GM18867 (cell line): ENCODE data around the gene AK2.
"Not testable (repeated sequence)": the region's sequence is repeated elsewhere in the genome, so short reads cannot be mapped to it uniquely, and the experiment has no call there.

Source experiments
- ATAC-seq: cut with Tn5 transposase; IDR thresholded peaks from one replicate; pipeline ENCODE4 v1.9.1; 2021; ENCODE audit warnings: mild to moderate bottlenecking, moderate library complexity; ENCODE audit not compliant: unreplicated experiment

AK2 gene

GRCh38 chr1:33001282-33001681 is 35.4 kb downstream of the AK2 start:
- ATAC-seq: no peak

DNA sequence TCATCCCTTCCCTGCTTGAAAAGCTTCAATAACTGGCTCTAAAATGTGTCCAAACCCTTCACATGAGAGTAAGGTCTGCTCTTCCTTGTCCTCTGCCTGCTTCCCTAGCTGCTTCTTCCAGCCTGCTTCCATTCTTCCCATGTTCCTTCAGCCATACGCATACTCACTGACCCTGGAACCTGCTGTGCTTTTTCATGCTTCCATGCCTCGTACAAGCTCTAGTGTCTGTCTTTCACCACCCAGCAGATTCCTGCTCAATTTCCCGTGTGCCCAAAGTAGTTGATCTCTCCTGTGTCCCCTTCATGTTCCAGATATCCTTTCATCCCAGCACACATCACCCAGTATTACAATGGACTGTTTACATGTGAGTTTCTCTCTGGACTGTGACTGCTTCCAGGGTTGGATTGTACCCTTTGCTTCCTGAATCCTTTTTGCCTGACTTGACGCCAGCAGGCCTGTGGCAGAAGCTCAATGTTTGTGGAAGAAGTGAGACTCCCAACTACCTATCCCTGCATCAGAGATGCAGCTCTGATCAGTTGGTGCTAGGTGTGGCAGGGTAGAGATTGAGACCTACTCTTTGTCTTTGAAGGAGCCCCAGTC is 36.2 kb downstream of the AK2 start:
- ATAC-seq: no peak

DNA sequence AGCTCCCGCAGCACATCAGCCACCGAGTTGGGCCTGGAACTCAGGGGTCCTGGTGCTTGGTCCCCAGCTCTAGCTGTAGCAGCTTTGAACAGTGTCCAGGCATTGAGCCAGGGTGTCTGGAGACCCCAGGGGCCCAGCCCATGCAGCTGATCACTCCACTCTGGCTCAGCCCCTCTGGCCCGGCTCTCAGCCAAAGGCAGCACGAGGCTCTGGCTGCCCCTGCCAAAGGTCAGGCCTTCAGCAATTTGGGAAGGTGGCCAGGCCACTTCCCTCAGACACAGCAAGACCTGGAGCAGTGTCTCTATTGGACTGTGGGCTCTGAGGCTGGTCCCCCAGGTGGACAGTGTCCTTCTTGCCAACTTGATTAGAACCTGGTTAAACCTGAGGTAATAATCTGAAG is 37.7 kb downstream of the AK2 start:
- no peak for ATAC-seq

DNA sequence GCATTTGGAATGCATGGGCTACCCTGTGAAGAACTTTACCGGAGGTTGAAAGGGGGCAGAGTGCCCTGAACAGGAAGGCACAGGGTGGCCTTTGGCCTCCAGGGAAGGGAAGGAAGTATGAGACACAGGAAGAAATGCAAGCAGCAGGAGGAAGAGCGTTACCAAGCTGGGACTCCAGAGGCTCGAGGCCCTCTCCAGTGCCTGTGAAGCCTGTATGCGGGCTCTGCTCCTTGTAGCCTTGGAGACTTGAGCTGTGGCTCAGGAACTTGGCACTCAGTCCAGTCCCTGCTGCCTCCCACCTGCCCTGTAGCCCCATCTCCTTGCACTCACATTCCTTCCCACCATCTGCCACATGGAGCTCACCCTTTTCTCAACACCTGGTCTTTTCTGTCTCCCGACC is 38.6 kb downstream of the AK2 start:
- ATAC-seq: no peak

GRCh38 chr1:32997381-32997891 is 39.2 kb downstream of the AK2 start:
- no peak for ATAC-seq

DNA sequence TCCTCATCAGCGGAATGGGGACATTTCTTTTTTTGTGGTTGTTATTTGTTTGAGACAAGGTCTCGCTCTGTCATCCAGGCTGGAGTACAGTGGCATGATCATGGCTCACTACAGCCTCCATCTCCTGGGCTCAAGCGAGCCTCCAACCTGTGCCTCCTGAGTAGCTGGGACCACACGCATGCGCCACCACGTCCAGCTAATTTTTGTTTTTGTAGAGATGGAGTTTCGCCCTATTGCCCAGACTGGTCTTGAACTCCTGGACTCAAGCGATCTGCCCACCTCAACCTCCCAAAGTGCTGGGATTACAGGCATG is 43.4 kb downstream of the AK2 start:
- ATAC-seq: not testable (repeated sequence)

- peak; percentile 77 for ATAC-seq
Observed at GRCh38 chr1:32992489-32993323, 44.0 kb downstream of the AK2 start.

- ATAC-seq: peak; percentile 32
Observed at GRCh38 chr1:32991819-32992488, 44.7 kb downstream of the AK2 start.

DNA sequence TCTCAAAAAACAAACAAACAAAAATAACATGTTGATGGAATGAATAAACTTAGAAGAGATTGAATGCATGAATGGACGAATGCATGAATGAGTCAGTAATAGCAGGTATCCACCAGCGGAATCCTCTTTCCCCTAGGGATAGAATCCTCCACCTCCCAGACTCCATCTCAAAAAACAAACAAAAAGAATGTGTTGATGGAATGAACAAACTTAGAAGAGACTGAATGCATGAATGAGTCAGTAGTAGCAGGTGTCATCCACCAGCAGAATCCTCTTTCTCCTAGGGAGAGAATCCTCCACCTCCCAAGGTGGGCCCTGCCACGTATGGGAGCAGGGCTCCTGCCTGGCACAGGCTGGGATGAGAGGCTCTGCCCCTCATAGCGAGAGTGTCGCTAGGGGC is 45.3 kb downstream of the AK2 start:
- no peak for ATAC-seq

GRCh38 chr1:32990887-32991286 is 45.8 kb downstream of the AK2 start:
- ATAC-seq: no peak

GRCh38 chr1:32989160-32990050 is 47.3 kb downstream of the AK2 start:
- ATAC-seq: no peak

GRCh38 chr1:32988665-32989064 is 48.0 kb downstream of the AK2 start:
- no peak for ATAC-seq

DNA sequence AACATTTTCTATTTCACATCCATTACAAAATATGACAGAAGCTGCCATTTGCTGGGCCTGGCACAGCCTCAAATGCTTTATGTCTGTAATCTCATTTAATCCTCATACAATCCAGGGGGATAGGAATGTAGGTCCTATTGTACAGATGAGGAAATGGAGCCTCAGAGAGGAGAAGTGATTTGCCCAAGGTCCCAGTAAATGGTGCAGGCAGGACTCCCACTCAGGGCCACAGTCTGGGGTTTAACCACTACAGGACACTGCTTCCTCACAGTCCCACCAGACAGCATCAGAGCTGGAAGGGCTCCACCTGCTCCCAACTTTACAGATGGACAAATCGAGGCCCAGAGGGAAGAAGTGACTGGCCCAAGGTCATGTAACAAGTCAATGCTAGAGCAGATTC is 51.5 kb downstream of the AK2 start:
- ATAC-seq: no peak

GRCh38 chr1:32984455-32985171 is 52.1 kb downstream of the AK2 start:
- no peak for ATAC-seq

GRCh38 chr1:32984090-32984454 is 52.6 kb downstream of the AK2 start:
- no peak for ATAC-seq

- ATAC-seq: no peak
Observed at GRCh38 chr1:32983020-32983419, 53.7 kb downstream of the AK2 start.

GRCh38 chr1:32981003-32981901 is 55.4 kb downstream of the AK2 start:
- ATAC-seq: peak; percentile 89

- no peak for ATAC-seq
Observed at GRCh38 chr1:32980080-32980479, 56.6 kb downstream of the AK2 start.

- ATAC-seq: no peak
Observed at GRCh38 chr1:32978854-32979253, 57.8 kb downstream of the AK2 start.
